Activated CD4-positive, alpha-beta T cell treated with anti-CD3 and anti-CD28 coated beads, Interleukin-2, amount 50 U/mL, for 4 hours (primary cell): ENCODE measurements around the gene AKAP13.
"Not testable (repeated sequence)": the region's sequence is repeated elsewhere in the genome, so short reads cannot be mapped to it uniquely, and the experiment has no call there.

Experiments used
- DNase-seq, 2 experiments: peaks; one replicate each; pipeline ENCODE4 v3.0.0-alpha.2; 2020

Gene AKAP13

DNA sequence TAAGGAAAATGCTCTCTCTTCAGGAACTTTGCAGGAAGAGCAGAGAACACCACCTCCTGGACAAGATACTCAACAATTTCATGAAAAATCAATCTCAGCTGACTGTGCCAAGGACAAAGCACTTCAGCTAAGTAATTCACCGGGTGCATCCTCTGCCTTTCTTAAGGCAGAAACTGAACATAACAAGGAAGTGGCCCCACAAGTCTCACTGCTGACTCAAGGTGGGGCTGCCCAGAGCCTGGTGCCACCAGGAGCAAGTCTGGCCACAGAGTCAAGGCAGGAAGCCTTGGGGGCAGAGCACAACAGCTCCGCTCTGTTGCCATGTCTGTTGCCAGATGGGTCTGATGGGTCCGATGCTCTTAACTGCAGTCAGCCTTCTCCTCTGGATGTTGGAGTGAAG is 200.5 kb downstream of the AKAP13 start:
- DNase-seq = peak in 1 of 2 experiments; percentile 16

DNA sequence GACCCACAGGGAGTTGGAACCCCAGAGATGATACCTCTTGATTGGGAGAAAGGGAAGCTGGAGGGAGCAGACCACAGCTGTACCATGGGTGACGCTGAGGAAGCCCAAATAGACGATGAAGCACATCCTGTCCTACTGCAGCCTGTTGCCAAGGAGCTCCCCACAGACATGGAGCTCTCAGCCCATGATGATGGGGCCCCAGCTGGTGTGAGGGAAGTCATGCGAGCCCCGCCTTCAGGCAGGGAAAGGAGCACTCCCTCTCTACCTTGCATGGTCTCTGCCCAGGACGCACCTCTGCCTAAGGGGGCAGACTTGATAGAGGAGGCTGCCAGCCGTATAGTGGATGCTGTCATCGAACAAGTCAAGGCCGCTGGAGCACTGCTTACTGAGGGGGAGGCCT is 201.1 kb downstream of the AKAP13 start:
- DNase-seq = no peak

DNA sequence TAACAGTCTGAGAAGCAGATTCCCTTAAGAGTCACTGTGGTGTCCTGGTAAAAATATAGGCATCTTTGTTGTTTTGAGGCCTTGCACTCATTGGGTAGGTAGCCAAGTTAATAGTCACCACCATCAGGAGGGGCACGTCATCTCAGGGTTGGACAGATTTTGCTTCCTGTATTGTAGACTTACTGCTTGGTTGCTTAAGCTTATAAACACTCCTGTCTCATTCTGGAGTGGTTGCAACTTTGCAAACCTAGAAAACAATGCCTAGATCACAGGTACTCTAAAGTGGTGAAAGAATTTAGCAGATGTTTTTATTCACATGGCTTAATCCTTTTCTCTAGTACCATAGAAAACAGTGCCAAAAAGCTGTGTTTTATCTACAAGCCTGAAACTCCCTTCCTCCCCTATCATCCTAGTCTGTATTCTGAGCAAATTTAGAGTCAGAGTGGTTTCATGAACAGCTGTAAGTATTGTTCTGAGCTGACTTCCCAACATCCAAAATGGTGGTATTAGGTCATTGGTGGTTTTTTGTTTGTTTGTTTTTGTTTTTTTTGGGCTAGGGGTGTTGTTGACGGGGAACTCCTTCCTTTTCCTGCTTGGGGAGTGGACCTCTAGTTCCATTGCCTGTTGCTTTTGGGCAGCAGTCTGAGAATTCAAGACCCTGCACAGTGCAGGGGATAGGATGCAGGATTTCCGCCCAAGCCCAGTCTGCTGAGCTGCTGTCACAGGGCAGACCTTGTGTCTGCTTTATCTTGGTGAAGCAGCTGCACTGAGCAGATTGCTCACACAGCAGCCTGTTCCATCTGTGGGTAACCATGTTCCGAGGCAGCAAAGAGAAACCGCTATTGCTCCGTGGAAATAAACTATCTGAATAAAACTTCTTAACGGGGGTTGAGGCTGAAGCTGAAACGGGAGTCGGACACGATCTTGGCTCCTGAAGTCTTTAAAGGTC is 202.0 kb downstream of the AKAP13 start:
- DNase-seq = peak; percentile 46 to 54

DNA sequence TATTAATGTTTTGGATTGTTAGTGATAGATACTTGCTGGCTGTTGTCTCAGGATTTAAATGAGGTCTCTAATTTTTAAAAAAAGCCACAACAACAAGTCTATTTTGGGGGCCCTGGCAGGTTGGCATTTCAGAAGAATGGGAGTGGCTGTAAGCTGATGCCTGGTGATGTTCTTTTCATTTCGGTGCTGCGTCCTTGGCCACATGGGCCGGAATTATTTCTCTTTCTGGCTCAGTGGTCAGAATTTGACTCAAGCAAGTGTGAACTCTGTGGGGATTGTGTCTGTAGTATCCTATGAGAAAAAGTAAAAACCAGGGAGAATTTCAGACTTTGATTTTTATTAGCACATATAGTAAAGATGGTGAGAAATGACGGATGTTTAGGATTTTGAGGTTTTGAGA is 203.0 kb downstream of the AKAP13 start:
- no peak for DNase-seq

DNA sequence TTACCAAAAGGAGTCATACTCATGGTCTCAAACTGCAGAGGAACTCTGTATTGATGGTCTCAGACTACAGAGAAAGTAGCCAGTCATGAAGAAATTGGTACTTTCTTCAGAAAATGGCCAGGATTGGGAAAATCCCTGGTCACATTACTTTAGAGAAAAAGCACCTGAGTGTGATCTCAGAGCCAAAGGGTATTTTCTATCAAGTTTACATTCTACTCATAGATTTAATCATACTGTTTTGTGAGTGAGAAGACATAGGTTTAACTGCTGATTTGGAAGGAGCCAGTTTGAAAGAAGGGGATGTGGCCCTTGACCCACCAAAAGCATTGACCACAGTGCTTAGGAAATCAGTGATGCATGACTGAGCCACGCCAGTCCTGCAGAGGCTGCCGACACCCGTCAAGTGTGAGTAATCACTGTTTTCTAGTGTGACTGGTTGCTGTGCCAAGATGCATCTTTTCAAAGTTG is 203.6 kb downstream of the AKAP13 start:
- DNase-seq = no peak

DNA sequence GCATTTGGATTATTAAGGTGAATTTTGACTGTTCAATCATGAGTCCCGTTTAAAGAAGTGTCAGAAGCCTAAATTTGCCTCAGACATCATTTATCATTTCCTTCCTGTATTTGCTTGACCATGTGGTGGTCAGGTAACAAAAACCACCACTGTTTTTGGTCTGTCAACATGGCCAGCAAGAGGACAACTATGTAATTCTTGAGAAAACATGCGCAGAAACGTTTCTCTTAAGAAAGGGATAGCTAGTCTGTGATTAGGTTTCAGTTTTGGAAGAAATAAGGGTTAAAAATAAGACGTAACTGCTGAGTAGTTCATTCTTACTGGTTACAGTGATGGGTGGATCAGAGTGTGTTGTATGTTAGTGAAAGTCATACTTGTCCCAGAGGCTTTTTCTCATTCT is 204.5 kb downstream of the AKAP13 start:
- DNase-seq = no peak

DNA sequence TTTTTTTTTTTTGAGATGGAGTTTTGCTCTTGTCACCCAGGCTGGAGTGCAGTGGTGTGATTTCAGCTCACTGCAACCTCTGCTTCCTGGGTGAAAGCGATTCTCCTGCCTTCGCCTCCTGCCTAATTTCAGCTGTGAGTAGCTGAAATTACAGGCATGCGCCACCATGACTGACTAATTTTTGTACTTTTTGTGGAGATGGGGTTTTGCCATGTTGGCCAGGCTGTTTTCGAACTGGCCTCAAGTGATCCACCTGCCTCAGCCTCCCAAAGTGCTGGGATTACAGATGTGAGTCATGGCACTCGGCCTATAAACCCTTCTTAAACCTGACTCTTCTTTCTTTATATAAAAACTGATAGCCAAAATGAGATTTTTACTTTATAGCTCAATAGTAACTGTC is 205.8 kb downstream of the AKAP13 start:
- DNase-seq = not testable (repeated sequence)

DNA sequence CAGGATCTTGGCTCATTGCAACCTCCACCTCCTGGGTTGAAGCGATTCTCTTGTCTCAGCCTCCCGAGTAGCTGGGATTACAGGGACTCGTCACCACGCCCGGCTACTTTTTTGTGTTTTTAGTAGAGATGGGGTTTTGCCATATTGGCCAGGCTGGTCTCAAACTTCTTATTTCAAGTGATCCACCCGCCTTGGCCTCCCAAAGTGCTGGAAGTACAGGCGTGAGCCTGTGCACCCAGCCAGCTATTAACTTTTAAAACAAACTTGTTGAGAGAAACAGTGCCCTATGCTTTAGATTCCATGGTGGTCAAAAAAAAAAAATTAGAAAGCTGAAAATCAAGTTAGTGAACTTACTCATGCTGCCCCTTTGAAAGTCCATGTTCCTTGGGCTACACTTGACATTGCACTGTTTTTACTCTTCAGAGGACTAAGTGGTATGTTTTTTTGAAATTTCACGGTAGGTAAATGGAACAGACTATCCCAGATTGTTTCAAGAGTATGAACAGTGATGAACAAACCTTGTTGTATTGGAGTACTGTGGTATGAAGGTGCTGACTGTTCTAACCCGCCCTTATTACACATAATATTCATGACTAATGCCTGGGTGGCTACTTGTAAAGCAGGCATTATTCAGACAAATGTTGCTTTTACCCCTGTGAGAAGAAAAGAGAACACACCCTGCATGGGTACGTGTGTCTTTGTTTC is 207.5 kb downstream of the AKAP13 start:
- DNase-seq = no peak

DNA sequence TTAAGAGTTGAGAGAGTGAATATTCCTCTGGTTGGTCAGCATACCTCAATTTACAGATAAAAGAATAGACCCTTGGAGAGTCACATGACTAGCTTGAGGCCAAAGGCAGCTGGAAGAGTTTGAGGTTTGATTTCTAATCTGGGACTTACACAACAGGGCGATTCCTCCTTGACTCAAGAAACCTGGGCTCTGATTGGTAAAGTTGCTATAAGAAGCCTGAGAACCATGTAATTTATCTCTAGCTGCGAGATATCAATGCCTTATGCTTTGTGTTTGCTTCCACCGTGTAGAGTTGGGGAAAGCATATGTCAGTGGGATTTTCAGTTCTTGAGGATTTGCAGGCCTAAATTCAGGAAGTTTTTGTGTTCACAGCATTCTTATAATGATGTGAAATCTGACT is 208.3 kb downstream of the AKAP13 start:
- no peak for DNase-seq

DNA sequence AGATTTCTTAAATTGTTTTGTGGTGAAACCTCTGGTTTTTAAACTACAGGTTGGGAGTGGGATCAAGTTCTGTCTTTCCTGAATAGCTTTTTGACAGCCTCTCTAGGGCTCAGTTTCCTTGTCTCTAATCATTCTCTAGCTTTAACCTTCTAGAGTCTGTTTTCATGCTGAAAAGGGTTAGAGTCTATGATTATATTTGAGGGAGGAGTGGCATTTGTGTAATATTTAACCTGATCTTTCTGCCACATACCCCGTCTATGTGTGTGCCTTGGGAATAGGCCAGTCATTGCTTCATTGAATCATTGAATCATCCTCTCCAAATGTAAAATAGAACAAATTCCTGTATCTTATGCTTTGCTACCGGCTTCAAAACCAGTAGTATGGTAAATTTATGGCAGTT is 209.4 kb downstream of the AKAP13 start:
- DNase-seq = no peak

DNA sequence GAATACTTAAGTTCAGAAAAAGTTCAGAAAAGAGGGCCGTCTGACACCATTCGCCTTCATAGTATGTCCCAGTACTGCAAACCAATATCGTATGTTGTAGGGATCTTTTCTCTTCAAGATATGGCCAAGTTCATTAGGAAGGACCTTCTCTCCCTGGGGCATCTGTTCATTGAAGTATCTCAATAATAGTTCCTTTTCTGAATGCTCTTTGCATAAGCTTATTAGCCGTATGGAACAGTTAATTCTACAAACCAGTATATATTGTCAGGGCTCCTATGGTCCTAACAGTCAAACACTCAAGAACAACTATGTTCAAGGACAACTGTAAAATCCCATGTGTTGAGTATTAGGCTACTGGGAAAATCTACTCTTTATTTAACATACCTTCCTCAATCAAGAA is 211.2 kb downstream of the AKAP13 start:
- no peak for DNase-seq

DNA sequence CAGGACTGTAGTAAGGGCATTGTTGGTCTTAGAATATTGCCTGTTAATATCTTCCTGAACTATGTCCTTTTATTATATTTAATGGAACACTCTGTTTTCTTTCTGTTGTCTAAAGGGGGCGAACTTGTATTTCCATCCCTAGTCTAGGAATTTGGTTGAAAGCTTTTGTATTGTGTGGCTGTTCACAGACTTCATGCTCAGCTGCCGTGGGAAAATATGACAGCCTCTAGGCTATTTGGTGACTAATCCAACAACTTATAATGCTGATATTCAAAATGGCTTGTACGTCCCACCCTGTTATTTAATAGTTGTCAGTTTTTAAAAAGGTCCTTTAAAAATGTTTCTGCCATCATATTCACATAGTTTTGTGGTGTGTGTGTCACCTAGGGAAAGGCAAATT is 211.7 kb downstream of the AKAP13 start:
- DNase-seq = no peak

DNA sequence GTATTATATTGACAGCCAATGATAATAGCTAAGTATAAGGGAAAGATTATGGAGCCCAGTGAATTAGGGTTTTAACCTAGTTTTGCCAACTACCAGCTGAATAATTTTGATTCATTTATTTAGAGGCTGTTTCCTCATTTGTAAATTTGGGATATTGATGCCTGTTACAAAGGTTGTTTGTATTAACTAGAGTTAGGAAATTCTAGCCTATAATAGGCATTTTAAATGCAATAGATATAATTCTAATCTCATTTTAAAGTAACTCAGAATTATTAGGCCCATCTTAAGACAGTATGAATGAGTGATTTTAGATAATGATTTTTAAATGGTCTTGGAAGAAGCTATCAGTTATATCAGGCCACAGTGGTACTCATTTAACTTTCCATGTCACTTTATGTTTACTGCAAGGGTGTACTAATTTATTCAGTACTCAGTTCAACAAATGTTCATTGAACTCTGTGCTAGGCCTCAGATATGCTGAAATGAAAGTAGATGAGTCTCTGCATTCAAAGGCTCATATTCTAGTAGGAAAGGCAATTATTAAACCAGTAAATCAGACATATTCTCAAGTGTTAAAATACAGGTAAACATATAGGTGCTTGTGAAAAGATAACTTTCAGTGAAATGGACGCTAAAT is 213.5 kb downstream of the AKAP13 start:
- no peak for DNase-seq

DNA sequence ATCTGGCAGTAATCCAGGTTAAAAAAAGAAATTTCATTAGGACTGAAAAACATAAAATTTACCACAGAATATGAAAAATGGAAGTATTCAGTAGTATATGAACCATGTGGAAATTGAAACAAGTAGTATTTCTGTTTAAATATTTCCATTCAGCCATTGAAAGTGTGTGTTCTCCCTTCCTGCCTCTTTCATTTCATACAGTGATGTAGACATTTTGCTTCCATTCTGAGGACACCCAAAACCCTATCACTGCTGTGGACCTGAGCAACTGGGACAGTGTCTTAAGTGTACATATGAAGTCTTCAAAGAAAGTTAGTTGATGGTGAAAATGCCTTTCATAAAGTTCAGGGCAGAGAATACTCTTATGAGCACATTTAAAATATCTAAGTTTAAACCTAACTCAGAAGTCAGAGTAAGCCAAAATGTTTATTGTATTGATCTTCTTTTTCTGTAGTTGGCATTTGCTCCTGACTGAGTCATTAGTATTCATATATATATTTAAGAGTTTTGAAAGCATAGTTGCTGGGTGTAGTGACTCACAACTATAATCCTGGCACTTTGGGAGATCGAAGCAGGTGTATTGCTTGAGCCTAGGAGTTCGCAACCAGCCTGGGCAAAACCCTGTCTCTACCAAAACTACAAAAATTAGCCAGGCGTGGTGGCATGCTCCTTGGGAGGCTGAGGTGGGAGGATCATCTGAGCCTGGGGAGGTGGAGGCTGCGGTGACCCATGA is 215.6 kb downstream of the AKAP13 start:
- DNase-seq = no peak

DNA sequence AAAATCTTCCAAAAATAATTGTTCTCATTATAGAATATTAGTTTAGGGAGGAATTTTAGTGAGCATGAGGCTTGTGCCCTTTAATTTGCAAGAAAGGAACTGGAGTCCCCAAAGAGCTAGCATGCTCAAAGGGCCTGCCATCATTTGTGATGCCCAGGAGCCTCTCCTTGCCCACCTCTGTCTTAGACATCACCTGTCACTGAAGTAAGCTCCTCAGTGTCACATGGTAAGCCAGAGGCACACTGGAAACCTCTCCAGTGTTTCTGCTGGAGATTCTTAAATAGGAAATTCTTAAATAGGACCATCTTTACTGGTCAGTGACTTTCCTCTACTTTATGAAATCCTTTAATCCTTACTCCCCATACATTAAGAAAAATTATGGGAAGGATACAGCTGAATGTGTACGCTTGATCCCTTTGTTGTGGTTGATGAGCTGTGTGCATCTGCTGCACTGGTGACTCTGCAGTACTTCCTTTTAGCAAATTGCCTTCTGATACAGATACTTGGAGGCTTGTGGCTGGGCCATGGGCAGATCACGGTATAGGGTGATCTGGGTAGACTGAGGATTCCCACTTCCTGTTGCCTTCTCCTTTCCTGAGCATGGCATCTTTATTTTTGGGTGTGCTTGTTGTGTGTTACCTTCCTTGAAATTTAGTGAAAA is 216.9 kb downstream of the AKAP13 start:
- no peak for DNase-seq

DNA sequence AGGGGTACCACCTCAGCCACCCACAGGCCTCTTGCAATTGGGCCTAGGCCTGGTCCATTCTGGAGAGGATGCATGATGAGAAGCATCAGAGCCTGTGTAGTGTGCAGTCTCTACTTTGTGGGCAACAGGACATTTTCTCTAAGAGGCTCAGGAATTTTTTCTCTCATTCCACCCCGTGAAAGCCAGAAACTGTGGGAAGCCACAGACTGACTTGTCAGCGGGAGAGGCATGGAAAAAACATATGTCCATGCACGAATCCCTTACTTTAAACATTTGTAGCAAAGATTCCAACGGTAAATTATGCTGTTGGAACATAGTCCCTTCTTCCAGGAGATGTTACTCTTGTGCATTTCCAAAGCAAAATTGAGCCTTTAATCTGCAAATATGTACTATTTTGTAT is 217.8 kb downstream of the AKAP13 start:
- no peak for DNase-seq

DNA sequence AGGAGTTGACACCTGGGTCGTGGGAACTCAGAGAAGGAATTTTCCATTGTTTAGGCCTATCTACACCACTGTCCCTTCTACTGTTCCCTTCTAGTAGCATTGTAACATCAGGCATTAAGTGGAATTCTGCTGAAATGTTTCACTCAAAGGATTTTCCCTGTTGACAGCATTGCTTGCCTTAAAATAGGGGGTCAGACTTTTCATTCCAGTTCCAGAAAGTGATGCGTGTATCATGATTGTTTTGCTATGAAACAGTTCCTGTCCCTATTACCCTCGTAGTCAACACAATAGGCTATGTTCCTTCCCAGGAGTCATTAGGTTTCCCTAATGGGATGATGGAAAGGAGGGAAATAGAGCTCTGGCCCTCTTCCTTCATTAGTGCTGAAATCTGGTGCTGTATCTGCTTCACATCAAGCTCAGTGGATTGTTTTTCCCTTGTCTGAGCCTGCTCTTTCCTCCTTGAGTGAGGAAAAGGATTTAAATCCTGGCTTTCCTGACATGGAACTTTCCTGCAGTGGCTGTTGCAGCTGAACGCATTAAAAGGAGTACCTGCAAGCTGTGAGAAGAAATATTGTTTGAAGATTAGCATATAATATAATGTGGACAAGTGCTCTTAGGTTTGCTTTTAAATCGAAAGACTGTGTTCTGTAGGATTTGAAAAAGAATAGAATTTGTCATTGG is 218.5 kb downstream of the AKAP13 start:
- DNase-seq = no peak

DNA sequence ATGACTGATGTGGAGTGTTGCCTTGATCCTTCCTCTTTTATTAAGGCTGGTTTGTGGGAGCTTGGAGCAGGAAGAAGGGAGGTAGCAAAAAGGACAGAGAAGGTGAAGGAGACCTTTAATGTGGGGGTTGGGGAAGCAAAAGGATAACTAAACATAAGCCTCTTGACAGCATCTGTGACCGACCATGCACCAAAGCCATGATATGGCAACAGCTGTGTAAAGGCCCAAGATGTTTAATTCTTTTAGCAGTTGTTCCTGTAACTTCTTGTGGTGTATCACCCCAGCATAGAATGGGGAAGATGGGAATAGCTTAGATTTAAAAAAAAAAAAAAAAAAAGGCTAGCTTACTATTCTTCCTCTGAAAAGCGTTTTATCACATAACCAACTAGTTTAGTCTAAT is 219.6 kb downstream of the AKAP13 start:
- DNase-seq = no peak

DNA sequence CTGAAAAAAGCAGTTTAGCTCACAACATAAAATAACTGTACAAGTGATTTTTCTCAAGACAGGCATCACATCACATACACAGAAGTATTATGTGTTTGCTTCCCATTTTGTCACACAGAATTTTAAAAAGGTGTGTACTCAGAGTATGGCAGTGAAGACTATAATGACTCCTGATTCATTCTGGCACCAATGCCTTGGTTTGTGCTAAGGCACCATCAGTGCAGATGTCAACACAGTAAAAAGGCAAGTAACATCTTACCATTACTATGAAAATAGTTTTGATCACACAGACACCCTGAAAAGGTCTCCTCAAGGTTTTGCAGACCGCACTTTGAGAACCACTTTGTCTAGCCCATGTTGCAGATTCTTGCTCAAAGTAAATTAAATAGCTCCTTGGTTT is 222.8 kb downstream of the AKAP13 start:
- no peak for DNase-seq

DNA sequence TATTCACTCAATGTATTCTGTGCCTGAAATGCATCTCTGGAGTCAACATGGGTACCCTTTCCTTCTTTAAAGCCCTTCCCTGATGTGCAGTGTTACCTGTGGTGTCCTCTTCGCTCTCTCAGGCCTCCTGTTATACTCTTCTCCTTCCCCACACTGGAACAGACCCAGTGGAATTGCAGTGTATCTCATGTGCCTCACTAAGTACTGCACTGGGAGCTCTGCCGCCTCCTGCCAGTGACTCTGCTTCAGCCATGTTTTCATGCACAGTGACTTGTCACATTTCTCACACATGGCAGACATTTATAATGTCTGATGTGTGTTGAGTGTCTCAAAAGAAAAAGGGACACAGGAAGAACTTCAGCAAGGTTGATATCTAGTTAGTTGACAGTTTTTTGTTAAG is 223.3 kb downstream of the AKAP13 start:
- DNase-seq = no peak

DNA sequence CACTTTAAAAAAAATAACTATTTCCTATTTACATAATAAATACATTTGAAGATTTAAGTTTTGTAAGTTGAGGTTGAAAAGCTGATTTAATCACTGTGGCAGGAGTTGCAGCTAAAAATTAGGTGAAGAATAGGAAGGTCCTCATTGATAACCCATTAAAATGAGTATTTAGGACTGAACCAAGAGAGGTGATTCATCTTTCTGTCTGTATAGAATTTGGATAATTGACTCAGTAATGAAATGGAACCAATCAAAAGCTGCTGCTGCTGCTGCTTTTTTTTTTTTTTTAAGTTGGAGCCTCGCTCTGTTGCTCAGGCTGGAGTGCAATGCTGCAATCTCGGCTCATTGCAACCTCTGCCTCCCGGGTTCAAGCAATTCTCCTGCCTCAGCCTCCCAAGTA is 223.8 kb downstream of the AKAP13 start:
- DNase-seq = no peak

DNA sequence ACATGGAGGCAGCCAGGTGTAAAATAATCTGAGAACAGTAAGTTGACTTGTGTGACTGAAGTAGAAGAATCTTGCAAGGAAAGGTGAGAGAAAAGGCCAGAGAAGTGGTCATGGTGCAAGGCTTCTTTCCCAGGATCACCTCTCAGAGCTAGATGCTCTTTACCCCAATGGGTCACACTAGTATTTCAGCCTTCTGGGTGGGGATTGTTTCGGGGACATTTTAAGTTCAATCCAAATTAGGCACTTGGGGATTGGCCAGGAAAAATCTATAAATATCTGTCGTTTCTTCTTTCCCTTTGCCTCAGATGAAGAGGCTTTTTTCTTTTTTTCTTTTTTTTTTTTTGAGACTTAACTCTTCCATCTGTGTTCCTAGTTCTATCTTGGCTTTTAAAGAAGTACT is 226.3 kb downstream of the AKAP13 start:
- DNase-seq = no peak
